Ovary (tissue), 3 donors: ENCODE results near the gene SRL.

Experiments
- POLR2A ChIP-seq: fragments of 450-650 bp; IDR thresholded peaks from one replicate; pipeline ENCODE4 v1.6.1; 2017; ENCODE audit warnings: antibody characterized with exemption, mild to moderate bottlenecking, moderate library complexity
- TF ChIP-seq, protein P1 (sequence below), 3 donors: fragments of 450-650 bp in 2 of 3; fragments of 200-600 bp in 1 of 3; IDR thresholded peaks; one replicate each; pipeline versions ENCODE4 v1.5.1 to v1.8.0; 2016 to 2022; ENCODE audit warnings: antibody characterized with exemption in 3 of 3, mild to moderate bottlenecking in 1 of 3
- donor health status: DM: no; HTN: no; CAD: no.

DNA sequence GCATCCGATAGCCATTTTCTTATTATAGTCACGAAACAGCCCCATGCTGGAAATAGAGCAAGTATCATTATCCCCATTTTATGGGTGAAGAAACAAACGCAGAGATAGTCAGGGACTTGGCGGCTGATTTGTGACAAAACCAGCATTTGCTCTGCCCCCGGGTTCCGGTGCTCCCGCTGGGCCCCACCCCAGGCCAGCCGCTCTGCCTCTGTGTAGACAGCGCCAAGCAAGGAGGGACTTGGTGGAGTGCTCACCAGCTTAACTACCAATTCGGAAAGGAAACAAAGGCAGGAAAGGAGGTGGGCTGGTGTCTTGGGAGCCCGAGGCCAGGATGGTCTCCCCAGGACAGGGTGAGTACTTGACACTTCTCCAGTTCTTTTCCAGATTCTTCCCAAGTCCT, 10.0 kb downstream of the SRL start:
- TF ChIP-seq, protein P1, sequence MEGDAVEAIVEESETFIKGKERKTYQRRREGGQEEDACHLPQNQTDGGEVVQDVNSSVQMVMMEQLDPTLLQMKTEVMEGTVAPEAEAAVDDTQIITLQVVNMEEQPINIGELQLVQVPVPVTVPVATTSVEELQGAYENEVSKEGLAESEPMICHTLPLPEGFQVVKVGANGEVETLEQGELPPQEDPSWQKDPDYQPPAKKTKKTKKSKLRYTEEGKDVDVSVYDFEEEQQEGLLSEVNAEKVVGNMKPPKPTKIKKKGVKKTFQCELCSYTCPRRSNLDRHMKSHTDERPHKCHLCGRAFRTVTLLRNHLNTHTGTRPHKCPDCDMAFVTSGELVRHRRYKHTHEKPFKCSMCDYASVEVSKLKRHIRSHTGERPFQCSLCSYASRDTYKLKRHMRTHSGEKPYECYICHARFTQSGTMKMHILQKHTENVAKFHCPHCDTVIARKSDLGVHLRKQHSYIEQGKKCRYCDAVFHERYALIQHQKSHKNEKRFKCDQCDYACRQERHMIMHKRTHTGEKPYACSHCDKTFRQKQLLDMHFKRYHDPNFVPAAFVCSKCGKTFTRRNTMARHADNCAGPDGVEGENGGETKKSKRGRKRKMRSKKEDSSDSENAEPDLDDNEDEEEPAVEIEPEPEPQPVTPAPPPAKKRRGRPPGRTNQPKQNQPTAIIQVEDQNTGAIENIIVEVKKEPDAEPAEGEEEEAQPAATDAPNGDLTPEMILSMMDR (IDR thresholded peaks at IDR 0.05), result no peak
- no peak for TF ChIP-seq POLR2A
